ENCODE data around the gene MICU1.
"Not testable (repeated sequence)": the region's sequence is repeated elsewhere in the genome, so short reads cannot be mapped to it uniquely, and the experiment has no call there.

Gene MICU1

GRCh38 chr10:72503694-72504438, 122.0 kb downstream of the MICU1 start:
- no peak for DNase-seq (ENCODE audit: low read depth)

DNA sequence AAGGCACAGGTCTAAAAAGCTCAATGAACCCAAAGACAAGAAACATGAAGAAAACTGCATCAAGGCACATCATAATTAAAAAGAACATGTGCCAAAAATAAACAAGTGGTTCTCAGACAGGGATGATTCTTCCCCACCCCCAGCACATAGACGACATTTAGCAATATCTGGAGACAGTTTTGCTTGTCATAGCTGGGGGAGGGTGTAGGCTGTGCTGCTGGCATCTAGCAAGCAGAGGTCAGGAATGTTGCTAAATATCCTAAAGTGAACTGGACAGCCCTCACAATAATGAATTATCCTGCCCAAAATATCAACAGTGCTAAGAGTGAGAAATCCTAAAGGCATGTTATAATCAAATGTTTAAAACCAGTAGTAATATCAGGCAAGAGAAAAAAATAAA, 122.6 kb downstream of the MICU1 start:
- DNase-seq (ENCODE audit: low read depth): no peak

DNA sequence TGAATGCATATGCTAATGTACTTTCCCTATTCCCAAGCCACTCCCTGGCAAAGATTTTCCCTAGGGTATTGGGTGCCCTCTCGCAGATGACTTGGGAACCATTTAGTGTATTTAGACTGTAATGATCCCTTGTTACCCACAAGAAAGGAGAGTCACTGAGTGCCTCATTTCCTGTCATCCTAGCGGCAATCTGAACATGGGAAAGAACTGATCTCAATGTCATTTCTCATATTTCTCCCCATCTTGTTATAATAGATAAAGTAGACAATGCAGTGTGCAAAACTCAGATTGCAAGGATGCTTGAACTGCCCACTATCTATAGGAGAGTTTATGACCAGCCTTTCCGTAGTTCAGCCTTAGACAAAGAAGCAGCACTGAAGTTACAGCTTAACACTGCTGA, 123.3 kb downstream of the MICU1 start:
- DNase-seq (ENCODE audit: low read depth): no peak

- DNase-seq (ENCODE audit: low read depth): no peak
Measured at GRCh38 chr10:72499701-72500100, 126.2 kb downstream of the MICU1 start.

DNA sequence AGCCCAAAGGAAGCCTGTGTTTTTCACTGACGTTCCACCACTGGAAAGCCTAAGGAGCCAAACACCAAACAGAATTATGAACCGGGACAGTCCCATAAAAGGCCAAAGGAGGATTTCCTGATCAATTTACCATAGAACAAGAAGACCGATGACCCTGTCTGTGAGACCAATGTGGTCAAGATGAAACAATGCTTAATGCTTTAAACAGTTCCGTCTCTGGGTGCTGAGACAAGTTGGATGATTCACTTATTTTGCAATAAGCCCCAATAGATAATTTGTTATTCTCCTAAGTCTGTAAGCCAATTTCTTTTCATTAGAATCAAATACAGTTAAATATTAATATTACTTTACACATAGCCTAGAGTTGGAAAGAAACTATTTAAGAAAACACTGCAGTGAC, 134.9 kb downstream of the MICU1 start:
- DNase-seq (ENCODE audit: low read depth): no peak

DNA sequence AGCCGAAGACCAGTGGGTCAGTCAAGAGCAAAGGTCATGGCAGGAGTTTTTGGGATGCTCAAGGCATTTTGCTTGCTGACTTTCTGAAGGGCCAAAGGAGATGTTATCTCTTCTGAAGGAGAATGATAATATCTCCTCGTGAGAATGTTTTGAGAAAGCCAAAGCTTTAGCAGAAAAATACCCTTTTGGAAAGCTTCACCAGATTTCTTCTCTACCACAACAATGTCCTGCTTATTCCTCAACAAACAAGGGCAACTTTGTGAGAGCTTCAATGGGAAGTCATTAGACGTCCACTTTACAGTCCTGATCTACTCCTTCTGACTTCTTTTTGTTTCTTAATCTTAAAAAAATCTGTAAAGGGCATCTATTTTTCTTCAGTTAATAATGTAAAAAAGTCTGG, 138.4 kb downstream of the MICU1 start:
- DNase-seq (ENCODE audit: low read depth): no peak

- no peak for DNase-seq (ENCODE audit: low read depth)
Measured at GRCh38 chr10:72487116-72487515, 138.8 kb downstream of the MICU1 start.

- no peak for DNase-seq (ENCODE audit: low read depth)
Measured at GRCh38 chr10:72485701-72486100, 140.2 kb downstream of the MICU1 start.

GRCh38 chr10:72484521-72484920, 141.4 kb downstream of the MICU1 start:
- DNase-seq (ENCODE audit: low read depth): no peak

- no peak for DNase-seq (ENCODE audit: low read depth)
Measured at GRCh38 chr10:72483471-72483870, 142.4 kb downstream of the MICU1 start.

- DNase-seq (ENCODE audit: low read depth): no peak
Measured at GRCh38 chr10:72480861-72481260, 145.0 kb downstream of the MICU1 start.

DNA sequence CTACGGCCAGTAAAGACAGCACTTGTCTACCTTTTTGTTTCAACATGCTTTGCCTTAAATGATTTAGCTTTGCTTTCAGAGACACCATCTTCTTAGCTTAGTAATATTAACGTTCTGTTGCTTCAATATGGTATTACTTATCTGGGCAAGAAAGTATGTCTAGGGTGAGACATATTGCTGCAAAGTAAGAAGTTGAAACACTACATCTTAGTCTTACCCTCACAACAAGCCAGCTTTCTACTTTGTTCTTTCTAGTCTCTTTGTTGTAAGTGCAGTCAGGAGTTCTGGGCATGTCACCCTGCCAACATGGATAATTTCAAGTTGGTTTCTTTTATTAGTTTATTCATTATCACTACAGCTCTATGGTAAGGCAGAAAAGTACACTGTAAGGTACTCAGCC, 148.4 kb downstream of the MICU1 start:
- no peak for DNase-seq (ENCODE audit: low read depth)

GRCh38 chr10:72472306-72472705, 153.6 kb downstream of the MICU1 start:
- no peak for DNase-seq (ENCODE audit: low read depth)

DNA sequence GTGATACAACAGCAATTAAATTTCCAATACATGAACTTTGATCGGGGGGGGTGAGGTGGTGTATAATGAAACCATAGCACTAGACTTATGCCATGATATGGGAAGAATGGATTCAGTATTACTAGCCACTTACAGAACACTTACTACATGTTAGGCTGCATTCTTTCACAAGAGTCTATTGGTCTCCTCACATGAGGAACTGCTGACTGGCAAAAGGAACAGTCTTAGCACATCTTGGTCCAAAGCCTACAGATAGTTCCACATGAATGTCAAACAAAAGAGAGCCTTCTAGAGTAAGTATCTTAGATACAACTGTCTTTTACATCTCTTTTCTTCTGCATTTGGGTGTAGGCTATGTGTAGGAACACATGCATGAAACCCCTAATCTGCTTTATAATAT, 155.2 kb downstream of the MICU1 start:
- DNase-seq (ENCODE audit: low read depth): no peak

DNA sequence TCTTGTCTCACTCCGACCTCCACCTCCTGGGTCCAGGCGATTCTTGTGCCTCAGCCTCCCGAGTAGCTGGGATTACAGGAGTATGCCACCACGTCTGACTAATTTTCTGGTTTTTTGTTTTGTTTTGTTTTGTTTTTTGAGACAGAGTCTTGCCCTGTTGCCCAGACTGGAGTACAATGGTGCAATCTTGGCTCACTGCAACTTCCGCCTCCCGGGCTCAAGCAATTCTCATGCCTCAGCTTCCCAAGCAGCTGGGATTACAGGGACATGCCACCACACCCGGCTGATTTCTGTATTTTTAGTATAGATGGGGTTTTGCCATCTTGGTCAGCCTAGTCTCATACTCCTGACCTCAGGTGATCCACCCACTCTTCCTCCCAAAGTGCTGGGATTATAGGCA, 158.8 kb downstream of the MICU1 start:
- DNase-seq (ENCODE audit: low read depth): not testable (repeated sequence)

DNA sequence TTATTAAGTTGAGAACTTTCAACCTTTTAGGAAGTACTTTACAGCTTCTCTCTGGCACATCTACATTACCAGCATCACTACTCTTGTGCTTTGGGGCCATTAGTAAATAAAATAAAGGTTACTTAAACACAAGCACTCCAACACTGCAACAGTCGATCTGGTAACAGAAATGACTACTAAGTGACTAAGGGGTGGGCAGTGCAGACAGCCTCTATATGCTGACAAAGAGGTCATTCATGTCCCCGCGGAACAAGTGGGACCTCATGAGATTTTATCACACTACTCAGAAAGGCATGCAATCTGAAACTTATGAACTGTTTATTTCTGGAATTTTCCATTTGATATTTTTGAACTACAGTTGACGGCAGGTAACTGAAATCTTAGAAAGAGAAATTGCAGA, 159.9 kb downstream of the MICU1 start:
- no peak for DNase-seq (ENCODE audit: low read depth)

DNA sequence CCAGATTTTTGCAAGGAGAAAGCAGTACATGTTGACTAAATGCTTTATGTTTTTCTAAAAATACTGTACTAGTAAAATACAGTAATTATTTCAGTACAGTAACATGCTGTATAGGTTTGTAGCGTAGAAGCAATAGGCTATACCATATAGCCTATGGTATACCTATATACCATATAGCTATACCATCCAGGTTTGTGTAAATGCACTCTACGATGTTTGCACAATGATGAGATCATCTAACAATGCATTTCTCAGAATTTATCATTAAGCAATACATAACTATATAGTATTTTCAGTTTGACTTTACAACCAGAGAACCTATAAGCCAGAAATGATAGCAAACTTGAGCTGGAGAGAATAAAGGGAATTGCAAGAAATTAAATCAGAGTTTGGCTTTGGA, 161.4 kb downstream of the MICU1 start:
- DNase-seq (ENCODE audit: low read depth): no peak

GRCh38 chr10:72462261-72462660, 163.6 kb downstream of the MICU1 start:
- no peak for DNase-seq (ENCODE audit: low read depth)

GRCh38 chr10:72461085-72461484, 164.8 kb downstream of the MICU1 start:
- no peak for DNase-seq (ENCODE audit: low read depth)

DNA sequence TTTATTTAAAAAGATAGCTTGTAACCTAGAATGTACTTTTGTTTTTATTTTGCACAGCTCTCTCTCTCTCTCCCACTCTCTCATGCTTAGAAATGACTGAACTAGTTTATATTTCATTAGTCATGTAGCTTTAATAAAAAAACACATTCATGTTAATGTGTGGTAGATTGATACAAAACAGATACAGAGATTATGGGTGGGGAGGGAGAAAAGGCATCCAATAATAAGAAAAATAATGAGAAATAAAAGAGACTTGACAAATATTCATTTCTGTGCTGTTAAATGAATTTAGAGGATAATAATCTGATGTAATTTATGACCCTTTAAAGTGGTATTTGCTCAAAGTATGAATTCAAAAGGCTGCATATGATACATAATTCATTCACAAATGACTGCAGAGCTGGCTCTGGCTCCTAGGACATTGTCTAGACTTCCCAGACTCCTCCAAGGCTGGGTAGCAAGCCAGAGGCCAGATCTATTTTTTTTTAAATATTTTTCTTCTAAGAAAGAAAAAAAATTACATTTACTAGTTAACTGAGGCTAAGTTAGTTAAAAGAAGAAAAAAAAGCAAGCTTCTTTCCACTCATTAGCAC, 165.5 kb downstream of the MICU1 start:
- no peak for DNase-seq (ENCODE audit: low read depth)

GRCh38 chr10:72459301-72459700, 166.6 kb downstream of the MICU1 start:
- no peak for DNase-seq (ENCODE audit: low read depth)

DNA sequence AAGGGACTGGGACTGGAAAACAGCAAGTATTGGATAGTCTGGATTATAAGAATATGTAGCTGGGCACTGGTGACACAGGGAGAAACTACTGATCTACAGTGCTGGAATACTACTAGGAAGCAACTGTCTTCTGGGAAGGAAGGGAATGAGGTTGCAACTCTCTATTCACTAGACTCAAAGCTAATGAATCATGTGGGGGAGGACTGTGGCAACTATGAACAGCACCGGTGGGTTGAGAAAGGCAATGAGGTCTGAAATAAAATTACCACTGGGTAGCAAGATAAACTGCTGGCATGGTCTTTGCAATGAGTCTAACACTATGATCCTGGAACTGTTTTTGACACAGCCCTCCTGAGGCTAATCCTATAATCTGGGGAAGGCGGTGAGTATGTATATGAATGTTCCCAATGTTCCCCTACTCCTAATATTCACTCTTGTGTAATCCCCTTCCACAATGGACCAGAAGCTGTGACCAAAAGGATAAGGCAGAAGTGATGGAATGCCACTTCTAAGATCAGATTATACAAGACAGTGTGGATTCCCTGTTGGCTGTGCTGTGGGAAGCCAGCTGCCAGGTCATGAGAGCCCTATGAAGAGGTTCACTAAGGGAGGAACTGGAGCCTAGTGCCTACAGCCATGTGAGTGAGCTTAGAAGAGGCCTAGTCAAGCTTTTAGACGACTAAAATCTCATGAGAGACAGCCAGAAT, 169.8 kb downstream of the MICU1 start:
- no peak for DNase-seq (ENCODE audit: low read depth)

DNA sequence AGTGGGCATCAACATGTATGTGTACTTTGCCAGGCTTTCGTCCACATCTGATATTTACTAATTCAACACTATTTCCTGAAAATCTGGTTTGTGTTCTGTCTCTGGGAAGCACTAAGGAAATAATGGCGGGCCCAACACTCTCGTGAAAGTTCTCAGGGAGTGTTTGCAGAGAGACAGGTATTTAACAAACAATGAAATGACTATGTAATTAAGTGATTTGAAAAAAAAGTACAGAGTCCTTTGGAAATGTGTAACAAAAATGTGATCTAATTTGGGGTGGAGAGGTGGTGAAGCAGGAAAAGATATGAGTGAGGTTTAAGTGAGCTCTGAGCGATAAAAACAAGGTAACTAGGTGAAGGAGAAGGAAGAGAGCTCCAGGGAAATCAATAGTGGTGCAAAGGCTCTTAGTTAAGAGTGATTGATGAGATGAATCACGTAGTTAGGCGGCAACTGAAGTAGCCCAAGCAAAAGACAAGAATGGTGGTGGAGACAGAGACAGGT, 175.9 kb downstream of the MICU1 start:
- no peak for DNase-seq (ENCODE audit: low read depth)

All from T-helper 22 cell (primary cell).